ENCODE data around the gene ZFHX3. TPM values are rescaled to one million over a fixed set of nuclear protein-coding genes. Genes with fewer than 3 reads are reported as not detected.

Gene ZFHX3
- total RNA-seq, 1 donor from 2014 or later = 8.1 TPM

DNA sequence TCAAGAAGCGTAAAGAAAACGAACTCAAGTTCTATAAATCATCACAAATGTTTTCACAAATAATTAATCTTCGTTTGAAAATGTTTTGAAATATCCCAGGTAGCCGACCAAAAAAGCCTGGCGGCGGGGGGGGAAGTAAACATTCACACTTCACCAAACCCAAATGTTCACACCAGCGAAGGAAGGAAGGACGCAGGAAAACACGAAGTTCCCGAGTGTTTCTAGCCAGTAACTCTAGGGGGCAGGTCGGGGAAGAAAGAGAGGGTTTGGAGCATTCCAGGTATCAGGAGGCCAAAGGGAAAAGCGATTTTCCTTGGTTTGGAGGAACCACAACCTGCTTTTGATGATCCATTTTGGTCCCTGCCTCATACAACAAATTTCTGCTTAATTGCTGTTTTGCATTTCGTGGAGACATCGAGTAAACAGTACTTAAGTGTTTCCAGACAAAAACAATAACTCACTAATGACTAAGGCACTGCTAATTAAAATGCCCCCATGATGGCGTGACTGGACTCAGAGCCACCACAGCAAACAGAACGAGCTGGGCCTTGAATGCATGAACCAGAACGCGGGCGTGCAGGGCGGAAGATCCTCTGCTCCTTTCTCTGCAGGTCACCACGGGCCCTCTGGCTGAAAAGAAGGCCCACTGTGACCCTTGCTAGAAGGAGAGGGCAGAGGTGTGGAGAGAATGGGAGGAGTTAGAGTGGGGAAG is 16.6 kb downstream of the ZFHX3 start:
- intact Hi-C loops (cut with micrococcal nuclease) = loop anchor here (2.0 kb wide), 1 partner anchor 39 kb away; no protein-coding TSS in a partner anchor
- DNase-seq = no peak
- no peak for ATAC-seq

DNA sequence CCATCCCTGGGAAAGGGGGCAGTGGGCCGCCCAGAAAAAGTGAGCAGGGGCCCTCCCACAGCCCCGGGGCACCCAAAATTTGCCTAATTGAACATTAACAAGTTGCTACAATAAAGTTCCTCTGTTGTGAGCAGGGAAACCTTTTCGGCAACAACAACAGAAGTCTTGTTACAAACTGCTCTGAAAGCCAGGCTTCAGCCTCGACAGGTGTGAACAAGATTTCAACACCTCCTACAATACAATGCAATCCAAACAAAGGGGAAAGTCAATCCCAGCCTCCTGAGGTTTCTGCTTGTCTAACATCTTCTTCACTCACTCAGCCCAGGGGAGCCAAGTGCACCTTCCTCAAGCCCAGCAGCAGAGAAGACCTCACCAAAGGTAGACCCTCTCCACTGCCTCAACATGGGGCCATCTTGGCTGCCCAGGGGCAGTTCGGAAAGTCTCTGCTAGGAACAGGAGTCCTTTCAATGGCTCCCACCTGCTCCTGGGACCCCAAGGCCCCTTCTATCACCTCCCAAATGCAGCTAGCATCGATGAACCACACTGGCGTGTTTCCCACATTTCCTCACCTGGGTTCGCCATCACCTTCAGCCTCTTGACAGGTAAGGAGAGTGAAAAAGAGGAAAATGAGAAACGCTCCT is 19.1 kb downstream of the ZFHX3 start:
- ATAC-seq (no peak), DNase-seq (no peak)
- intact Hi-C loops (cut with micrococcal nuclease) = no loop called here

DNA sequence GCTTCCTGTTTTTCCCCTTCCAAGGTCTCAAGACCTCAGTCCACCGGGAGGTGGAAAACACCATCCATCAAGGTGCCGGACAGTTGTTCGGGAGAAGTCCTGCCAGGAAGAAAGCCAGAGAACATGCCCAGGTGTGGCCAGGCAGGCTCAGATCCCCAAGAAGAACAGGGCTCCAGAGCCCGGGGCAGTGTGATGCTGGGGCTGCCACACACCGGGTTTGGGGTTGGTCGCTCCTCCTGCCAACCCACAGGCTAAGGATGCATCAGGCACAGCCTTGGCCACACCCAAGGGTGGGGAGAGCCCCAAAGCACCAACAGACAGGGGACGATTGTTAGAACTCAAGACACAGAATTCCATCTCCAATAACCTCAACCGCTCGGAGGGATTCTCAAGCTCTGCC is 19.7 kb downstream of the ZFHX3 start:
- intact Hi-C loops (cut with micrococcal nuclease) = no loop called here
- no peak for ATAC-seq
- DNase-seq = no peak

DNA sequence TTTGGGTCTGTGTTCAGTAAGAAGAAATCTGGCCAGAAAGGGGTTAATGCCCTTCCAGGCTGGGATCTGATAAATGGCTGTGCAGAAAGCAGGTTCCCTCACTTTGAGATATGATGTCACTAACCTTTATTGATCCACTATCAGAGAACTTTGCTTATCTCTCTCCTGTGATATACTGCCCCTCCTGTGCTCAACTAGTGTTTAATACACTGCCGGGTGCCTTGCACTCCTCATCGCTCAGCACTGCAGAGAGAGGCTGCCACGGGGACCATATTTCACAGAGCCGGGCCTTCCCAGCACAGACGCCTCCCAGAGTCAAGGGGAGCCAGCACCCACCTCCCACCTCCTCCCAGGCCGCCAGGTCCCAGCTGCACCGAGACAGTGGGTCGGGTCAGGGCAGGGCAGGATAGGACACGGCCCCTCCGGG is 20.2 kb downstream of the ZFHX3 start:
- intact Hi-C loops (cut with micrococcal nuclease) = no loop called here
- DNase-seq = no peak
- no peak for ATAC-seq

DNA sequence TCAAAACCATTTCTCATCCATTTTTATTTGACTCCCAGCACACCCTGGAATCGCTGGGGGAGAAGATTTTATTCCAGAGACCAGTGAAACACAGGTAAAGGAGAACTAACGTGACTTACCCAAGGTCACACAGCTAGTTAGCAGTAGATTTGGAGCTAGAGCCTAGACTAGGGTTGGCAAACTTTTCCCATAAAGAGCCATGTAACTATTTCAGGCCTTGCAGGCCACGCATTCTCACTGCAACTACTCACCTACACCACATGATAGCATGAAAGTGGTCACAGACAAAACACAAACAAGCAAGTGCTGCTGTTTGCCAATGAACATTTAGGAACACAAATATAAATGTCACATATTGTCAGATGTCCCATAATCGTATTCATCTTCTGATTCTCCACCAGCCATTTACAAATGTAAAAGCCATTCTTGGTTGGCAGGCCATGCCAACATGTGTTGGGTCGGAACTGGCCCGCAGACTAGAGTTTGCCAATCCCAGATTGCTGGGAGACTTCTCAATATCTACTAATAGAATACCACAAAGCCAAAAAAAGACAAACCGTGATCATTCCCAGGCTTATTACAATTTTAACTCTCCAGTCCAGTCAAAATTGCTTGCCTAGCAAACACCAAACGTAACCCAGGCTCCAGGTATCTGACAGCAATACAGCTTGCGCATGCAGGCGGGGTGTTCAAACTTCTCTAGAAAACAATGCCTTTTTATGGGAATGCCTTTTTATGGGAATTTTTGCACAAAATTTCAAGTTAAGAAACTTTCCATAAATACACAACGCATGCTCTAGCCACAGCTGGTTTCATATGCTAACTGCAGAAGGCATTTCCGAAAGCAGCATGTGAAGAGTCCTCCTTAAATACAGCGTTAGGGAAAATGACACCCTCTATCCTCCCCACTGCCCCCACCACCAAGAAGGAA is 20.9 kb downstream of the ZFHX3 start:
- no peak for ATAC-seq
- no peak for DNase-seq
- intact Hi-C loops (cut with micrococcal nuclease) = no loop called here

DNA sequence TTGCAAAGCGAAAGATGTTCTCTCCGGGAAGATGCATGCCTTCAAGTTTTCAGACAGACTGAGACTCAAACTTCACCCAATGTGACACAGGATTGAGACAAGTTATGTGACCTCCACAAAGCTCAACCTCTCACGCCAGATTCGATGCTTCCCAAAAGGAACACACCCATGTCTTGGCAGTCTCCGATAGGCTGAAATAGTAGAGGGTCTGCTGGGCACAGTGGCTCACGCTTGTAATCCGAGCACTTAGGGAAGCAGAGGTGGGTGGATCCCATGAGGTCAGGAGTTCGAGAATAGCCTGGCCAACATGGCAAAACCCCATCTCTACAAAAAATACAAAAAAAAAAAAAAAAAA is 22.1 kb downstream of the ZFHX3 start:
- intact Hi-C loops (cut with micrococcal nuclease) = no loop called here
- ATAC-seq = peak; percentile 34
- no peak for DNase-seq

DNA sequence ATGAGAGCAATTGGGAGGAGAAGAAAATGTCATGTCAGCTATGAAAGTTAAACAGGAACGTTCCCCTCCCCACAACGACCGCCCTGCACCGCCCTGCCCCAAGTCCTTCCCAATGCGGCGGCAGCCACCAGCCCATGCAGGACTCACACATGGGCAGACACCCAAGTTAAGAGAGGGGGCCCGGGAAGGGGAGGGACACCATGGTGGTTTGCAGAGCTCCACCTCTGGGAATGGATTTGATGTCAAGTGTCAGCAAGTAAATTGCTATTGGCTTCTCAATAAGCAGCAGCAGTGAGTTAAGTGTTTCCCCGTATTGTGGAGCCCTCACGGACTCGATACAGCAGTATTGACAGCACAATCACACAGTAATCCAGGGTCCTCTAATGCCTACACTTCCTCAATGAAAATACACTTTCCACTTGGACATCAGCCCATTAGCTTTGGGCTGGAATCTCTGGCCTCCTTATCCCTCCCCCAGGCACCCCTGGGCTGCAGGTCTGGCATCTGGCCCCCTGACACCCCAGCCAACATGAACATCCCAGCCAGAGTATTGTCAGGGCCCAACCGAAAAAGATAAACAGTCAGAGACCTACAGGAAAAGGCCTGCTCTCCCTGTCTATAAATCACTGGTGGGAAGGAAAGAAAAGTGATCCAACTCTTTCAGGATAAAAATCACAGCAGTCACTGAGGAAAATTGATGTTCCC is 22.6 kb downstream of the ZFHX3 start:
- DNase-seq = peak; percentile 56
- intact Hi-C loops (cut with micrococcal nuclease) = no loop called here
- peak; percentile 68 for ATAC-seq

DNA sequence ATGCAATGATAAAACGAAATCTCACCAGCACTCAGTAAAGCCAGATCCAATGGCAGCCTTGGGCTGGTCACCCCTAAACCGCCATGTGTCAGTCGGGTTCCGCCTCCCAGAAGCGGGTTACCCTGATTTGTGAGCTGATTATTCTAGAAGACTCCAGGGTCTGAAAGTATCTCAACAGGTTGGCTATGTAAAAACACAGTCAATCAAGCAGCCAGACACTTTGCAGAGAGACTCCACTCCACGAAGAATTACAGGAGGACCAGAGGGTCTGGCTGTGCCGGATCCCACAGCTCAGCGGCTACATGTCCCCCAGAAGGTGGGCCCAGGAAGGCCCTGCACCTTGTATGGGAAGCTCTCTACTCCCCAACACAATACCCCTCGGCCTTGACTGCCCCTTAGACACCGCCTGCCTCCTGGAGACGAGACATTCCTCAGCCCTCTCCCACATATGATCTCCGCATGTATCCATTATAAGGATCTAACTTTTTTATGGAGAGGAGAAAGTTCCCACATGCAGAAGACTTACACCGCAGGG is 23.3 kb downstream of the ZFHX3 start:
- intact Hi-C loops (cut with micrococcal nuclease) = no loop called here
- DNase-seq = no peak
- no peak for ATAC-seq

DNA sequence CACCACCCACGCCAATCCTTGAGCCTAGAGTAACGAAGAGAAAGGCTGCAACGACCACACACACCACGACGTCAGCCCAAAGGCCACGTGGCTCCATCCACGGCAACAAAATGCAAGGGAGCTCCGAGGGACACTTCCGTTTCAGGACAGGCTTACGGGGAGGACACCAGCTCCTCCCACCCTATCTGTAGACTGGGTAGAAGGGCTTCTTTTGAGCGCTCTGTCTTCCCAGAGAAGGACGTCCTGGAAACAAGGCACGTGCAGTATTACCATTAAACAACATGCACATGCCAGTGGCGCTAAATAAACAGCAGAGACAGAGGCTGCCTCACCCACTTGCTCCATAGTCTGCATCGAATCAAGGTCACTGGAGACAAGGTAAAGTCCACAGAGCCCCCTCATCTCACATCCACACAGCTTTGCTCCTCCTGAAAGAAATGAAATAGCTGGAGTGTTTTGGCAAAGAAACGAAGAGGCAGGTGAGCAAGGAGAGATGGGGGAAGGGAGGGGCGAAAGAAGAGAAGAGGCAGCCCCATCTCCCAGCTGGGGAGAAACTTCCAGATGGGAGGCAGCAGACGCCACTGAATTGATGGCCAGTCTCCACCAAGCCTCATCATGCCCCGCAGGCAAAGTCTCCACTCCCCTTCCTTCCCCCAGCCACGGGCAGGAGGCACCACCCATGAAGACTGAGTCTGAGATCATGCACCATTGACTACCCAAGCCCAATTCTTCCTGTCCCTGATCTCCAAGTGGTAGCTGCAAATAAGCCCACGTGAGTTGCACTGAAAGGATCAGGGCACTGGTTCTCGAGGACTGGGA is 24.0 kb downstream of the ZFHX3 start:
- ATAC-seq (no peak), DNase-seq (no peak)
- intact Hi-C loops (cut with micrococcal nuclease) = no loop called here

DNA sequence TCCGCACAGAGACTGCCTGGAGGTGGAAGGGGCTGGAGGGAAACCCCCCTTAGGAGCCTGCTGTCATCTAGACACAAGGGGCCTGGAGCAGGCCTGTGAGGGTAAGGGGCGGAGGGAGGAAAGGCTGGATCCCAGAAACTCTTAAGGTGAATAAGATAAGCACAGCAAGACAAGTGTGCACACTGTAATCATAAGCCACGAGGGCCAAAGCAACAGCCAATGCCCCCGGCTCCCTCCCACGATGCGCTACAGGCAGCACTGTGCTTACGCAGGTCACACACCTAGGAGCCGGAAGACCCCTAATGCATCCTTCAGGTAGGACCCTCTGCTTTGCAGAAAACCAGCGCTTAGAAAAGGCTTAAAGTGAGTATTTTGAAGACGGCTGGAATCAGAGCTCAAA is 24.6 kb downstream of the ZFHX3 start:
- ATAC-seq = no peak
- intact Hi-C loops (cut with micrococcal nuclease) = no loop called here

DNA sequence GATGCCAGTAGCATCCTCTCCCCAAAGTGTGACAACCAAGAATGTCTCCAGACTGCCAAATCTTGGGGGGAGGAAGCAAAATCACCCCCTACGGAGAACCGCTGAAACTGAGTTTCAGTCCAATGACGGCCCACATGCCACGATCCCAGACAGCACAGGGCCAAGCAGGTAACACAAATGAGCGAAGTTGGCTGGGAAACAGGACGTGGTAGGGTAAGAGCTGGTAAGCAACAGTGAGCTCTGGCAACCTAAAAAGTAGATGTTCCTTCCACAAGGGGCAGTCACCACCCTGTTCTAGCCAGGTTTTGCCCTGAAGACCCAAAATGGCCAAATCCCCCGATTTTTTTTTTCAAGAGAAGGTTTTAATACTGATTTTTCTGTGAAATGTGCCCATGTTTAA is 25.4 kb downstream of the ZFHX3 start:
- no peak for ATAC-seq

More for the DNA sequence above, 24.6 kb downstream of the ZFHX3 start:
- DNase-seq = no peak

DNA sequence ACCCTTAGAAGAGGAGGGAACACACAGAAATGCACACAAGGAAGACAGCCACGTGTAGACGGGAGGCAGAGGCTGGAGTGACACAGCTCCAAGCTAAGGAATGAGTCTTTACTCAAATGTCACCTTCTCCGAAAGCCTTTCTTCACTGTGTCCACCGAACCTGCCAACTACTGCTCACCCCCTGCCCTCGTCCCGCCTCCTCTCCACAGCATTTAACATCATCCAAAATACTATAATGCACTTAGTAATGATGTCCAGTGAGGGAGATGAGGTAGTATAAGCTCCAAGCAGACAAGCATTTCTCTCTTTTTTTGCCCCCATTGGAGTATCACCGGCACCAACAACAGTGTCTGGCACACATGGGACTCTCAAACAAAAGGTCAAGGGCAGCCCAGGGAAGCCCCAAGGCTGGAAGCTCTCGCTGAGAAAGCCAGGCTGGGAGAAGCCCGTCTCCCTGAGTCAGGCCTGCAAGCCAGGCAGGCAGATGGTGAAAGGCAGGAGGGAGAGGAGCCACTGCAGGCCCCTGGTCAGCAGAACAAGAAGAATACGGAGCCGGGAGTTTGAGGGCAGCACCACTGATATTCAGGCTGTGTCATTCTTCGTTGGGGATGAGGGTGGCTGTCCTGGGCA is 25.9 kb downstream of the ZFHX3 start:
- no peak for ATAC-seq
- intact Hi-C loops (cut with micrococcal nuclease) = no loop called here
- no peak for DNase-seq

More for the DNA sequence above, 25.4 kb downstream of the ZFHX3 start:
- DNase-seq = no peak
- intact Hi-C loops (cut with micrococcal nuclease) = no loop called here

DNA sequence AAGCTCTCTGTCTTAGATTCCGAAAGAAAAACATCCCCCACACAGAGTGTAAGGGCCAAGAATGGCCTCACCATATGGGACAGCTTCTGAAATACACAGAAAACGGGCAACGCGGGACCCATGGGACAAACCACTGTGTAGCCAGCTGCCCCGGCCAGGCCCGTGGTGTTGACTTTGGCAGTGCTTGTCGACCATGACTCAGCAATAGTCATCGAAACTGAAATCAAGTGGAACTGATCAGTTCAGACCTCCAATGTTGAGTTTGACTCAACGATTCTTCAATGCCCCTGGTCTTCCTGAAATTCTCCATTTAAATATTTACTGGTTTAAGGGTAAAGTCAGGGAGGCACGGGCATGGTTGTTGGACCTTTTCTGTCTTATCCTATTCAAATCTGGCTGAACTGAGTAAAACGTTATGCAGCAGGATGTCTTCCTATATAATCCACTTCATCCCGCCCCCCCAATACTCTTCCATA is 27.5 kb downstream of the ZFHX3 start:
- ATAC-seq = peak; percentile 89
- intact Hi-C loops (cut with micrococcal nuclease) = no loop called here
- peak; percentile 87 for DNase-seq

DNA sequence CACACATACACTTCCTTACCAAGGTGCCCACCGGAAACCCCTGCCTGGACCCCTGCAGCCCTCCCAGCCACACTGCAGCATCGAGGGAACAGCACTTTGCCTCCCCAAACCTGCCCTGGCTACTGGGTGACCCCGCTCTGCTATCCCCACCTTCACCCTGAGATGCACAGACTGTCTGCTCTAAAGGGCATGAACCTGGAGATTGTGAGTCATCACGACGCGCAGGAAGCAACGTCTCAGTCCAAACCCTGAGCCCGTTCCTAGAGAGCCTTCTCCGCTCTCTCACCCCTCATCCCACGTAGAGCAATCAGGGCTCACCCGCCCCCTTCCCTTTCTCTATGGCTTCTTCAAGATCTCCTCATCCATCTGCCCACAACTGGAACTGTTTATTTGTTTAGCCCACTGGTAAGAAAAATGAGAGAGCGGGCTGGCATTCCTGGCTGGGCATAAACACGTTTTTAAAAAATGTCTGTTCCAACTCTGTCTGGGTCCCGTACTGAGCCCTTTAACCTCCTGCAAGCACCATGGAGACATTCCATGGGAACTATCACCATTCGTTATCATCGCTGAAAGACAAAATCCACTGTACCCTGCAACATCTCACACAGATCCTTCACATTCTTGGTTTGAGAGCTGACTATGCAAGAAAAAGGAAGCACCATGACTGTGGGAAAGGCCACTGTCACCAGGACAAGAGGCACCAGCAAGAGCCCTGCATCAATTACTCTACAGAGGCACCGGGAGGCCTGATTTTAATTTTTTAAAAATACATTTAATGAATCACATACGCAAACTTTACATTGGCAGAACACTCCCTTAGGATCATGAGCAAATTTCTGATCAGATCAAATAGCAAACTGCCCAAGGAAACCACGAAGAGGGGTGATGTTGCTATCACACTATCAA is 28.2 kb downstream of the ZFHX3 start:
- DNase-seq = no peak
- intact Hi-C loops (cut with micrococcal nuclease) = no loop called here
- peak; percentile 33 for ATAC-seq

DNA sequence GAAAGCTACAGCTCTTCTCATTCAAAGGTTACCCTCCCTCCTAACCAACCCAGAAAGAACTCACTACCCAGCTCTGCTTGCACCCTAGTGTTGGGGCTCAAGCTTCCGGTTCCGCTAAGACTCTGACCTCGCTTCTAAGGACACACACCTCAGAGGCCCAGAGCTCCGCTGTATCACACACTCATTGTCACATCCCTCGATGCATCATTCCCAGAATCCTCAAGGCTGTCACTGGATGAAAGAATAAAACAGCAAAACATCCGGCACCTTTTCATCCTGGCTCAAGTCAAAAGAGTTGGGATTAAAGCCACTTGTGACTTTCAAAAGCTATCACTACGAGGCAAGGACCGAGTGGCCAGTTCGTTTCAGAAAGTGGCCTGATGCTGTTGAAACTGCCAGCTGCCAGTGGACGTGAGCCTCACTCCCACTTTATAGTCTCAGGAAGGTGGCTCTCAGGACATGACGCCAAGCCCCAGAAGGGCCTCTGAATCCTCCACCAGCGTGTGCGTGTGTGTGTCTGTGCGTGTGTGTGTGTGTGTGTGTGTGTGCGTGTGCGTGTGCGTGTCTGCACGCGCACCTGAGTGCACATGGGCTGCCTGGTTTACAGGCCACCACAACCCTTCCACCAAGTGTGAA is 29.0 kb downstream of the ZFHX3 start:
- DNase-seq = no peak
- intact Hi-C loops (cut with micrococcal nuclease) = no loop called here
- ATAC-seq = no peak

DNA sequence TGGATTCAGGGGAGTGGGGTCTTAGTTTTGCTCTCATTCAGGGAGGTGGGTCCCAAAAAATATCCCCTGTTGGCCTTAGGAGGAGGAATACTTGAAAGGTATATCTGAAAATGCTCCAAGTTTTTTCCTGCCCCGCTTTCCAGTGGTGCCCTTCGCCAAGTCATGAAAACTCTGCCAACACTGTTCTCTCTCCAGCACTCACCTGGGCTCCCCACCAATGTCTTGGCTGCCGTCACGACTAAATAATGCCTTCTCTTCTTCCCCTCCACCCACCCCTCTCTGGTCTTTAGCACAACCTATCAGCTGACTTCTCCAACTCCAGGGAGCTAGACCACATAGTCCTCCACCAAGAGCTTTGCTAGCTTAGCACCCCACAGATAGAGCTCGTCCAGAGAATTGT is 30.6 kb downstream of the ZFHX3 start:
- intact Hi-C loops (cut with micrococcal nuclease) = no loop called here
- ATAC-seq (no peak), DNase-seq (no peak)
